ENCODE data around the gene RPAIN. TPM values are rescaled to one million over a fixed set of nuclear protein-coding genes. Genes with fewer than 3 reads are reported as not detected.
A peak's percentile ranks its signal among the peaks of the same experiment; 100 is the strongest.
"Not testable (repeated sequence)": the region's sequence is repeated elsewhere in the genome, so short reads cannot be mapped to it uniquely, and the experiment has no call there.

Gene RPAIN
- polyA plus RNA-seq, 12 donors: 38.8 to 62.5 (median 47.1) TPM; not detected in 1

DNA sequence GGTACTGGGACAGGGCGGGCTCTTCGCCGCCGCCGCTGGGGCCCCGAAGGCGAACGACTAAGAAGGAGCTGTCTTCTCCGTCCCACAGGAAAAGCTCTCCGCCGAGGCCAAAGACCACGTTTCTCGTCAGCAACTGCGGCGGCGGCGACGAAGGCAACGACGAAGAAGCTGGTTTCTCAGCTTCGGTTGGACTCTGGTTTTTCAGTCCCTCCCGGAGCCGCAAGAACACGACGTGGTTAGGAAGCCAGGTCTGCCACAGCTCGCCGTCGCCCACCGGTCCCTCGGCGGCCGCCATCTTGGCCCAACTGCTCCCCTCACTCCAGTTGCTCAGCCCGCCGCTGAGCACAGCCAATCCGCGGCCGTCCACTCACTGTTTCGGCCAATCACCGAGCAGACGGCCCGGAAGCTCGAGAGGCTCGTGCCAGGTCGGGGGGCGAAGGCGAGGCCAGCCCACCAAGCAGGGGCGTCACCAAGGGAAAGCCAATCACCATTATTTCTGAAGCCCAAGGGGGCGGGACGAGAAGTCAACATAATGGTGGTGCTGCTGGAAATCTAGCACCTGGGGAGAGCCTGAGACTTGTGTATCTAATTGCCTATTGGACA, 525 bp upstream of the RPAIN start, which contains the start of gene NUP88:
Gene NUP88 (minus strand): TSS at position 307 of the 603 bp plus-strand sequence. CDS start 12 bp downstream, at position 295.
- DNase-seq: peak; percentile 98

DNA sequence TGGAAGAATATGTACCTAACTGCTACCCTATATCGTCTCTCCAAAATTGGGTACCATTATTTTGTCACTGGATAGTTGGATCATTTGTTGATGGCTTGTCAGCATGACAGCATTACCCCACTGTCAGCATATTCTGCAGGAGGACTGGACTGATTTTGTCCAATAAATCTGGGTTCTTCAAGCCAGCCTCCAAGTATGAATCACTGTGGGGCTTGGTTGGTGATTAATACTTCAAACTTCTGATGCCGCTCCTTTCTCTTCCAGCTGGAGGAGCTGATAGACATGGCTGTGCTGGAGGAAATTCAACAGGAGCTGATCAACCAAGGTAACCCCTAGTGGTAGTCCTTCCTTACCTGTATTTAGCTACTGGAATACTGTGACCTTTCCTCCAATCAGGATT, 2.5 kb downstream of the RPAIN start:
- no peak for DNase-seq

DNA sequence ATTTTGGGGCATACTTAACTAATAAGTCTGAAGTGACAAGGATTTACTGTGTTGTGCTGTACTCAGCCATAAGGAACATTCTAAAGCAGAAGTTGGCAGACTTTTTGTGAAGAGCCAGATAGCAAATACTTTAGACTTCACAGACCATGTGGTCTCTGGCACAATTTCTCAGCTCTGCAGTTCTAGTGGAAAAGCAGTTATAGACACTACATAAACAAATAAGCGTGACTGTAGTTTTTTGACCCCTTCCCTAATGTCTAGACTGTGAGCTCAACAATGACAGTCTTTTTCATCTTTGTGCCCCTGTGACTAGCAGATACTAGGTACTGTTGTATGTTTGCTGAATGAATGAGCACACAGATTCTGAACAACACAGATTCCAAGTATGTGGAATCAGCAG, 4.9 kb downstream of the RPAIN start:
- no peak for DNase-seq

DNA sequence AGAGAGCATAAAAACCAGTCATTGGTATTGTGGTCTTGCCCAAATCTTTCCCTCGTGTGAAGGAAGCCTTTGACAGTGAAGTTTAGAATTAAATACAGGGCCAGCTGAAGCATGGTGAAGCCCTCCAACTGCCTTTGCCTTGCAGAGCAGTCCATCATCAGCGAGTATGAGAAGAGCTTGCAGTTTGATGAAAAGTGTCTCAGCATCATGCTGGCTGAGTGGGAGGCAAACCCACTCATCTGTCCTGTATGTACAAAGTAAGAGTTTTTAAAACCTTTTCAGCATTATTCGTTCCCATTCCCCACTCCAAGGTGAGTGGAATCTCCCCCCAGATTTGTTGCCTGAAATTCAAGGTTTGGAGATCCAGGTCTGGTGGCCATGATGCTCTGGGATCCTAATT, 5.8 kb downstream of the RPAIN start:
- no peak for DNase-seq

DNA sequence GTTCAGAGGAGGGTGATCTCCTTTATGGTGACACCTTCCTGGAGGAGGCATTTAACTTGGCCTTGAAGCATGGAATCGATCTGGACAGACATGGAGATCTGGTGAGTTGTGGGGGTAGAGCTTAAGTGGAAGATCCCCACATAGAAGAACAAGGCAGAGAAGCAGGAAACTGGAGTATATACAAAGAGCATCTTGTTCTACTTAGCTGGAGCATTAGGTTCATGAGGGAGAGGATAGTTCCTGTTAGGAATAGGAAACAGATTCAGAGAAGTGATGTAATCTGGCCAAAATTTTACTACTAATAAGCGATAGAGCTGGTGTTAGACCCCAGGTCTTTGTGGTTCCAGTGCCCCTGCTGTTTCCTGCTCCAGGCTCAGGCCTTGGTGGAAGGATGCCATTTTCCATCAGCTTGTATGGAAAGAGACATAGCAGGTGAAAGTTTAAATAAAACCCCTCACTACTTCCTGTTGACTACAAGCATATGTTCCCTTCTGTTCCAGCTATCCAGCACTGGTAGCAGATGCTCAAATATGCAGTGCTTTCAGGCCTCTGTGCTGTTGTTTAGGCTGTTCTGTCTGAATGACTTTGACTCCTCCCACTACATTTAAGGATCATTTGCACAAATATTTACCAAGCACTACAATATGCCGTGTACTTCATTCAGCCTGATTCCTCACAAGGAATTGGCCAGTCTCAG, 9.4 kb downstream of the RPAIN start:
- DNase-seq: no peak

DNA sequence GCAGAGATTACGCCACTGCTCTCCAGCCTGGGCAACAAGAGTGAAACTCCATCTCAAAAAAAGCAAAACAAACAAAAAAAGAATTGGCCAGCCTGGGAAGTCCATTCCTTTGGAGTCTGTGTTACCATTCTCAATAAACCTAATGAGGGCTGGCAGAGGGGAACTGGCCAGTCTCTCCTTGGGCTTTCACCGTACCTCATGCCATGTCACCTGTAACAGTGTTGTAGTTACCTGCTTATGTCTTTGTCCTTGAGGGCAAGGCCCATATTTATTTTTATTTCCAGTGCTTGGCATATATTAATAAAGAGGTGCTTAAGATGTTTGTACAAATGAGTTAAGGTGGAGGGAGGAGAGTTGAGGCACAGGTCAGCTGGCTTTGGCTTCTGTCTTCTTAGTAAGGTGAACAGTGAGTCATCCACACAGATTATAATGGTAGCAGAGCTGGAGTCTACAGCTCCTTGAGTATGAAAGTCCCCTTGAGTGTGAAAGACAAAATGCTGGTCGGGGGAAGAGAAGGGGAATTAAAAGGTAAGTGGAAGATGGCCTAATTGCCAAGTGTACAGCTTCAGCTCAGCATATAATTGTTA, 10.5 kb downstream of the RPAIN start:
- no peak for DNase-seq

DNA sequence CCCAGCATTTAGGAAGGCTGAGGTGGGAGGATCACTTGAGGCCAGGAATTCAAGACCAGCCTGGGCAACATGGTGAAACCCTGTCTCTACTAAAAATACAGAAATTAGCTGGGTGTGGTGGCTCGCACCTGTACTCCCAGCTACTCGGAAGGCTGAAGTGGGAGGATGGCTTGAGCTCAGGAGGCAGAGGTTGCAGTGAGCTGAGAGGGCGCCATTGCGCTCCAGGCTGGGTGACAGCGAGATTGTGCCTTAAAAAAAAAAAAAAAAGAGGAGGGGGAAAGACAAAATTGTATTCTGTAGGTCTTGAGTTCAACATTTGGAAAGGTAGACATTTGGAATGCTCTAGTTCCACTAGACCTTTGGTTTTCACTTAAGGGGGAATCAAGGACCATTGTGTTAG, 11.3 kb downstream of the RPAIN start:
- not testable (repeated sequence) for DNase-seq

DNA sequence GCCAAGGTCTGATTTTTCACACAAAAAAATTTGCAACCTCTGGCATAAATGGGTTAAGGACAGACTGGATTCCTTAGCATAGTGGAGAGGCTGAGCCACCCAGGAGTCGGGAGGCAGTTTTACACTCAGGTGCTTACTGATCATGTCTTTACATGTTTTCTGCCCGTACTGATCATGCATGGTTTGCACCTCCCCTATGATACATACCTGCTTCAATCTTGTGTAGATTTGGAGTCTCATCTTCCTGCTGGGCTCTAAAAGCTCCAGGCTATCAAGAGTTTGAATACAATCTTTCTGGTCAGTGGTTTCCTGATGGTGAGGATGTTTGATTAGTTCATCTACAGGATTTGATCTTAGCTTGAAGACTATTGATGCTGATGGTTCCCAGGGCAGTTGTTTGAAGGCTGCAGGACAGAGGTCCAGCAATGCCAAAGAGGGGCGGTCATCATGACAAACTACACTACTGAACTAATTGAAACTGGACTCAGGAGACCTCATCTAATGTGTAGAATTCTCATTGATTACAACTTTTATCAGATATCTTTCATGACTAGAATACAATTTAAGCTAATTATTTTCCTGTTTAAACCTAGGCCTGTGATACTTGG, 12.1 kb downstream of the RPAIN start:
- no peak for DNase-seq

DNA sequence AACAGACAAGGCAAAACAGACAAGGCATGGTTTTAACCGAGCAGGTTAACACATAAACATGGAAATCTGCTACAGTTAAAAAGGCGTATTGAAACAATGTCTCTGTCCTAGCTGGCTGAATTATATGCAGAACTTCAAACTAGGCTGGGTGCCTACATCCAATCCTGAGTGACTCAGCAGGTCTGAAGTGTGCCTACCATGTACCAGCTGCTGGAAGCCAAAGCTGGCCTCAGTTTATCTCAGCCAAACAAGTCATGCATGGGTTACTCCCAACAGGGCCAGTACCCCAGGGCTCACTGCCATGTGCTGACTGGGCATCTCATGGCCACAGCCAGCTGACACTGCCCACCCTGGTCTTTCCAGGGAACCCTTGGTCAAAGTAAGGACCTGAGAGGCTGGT, 15.0 kb downstream of the RPAIN start:
- no peak for DNase-seq

DNA sequence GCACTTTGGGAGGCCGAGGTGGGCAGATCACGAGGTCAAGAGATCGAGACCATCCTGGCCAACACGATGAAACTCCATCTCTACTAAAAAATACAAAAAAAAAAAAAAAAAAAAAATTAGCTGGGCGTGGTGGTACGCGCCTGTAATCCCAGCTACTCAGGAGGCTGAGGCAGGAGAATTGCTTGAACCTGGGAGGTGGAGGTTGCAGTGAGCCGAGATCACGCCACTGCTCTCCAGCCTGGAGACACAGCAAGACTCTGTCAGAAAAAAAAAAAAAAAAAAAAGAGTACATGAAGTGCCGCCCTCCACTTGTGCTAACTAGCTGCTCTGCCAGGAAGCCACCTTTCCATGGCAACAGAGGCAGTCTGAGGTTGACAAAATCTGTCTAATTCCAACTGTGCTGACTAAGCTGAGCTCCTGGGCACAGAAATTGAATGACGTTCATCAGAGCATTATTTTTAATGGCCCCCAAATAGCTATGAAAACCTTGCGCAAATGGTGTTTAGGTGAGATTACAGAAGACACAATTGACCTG, 15.9 kb downstream of the RPAIN start:
- not testable (repeated sequence) for DNase-seq

DNA sequence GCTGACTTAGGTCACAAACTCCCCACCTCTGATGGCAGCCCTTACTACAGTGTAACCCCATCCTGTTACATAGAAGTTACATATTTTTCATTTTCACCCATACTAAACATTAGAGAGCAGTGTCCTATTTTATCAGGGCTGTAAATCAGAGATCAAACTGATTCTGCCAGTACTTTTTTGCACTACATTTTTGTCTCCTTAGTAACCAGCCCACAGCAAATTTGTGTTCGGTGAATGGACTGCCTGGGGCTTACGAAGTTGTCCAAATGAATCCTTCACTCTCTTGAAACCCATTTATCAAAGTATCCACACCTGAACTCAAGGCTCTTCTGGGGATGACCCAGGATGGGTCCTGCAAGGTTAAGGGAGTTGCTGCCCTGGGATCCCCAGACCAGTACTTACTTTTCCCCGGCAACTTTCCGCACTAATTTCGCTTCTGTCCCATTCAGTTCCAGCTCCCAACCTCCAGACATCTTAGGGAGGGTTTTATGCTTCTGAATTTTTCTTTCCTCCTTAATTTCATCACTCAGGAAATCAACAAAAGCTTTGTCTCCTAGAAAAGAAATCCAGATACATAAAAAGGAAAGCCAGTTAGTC, 17.8 kb downstream of the RPAIN start:
- no peak for DNase-seq

DNA sequence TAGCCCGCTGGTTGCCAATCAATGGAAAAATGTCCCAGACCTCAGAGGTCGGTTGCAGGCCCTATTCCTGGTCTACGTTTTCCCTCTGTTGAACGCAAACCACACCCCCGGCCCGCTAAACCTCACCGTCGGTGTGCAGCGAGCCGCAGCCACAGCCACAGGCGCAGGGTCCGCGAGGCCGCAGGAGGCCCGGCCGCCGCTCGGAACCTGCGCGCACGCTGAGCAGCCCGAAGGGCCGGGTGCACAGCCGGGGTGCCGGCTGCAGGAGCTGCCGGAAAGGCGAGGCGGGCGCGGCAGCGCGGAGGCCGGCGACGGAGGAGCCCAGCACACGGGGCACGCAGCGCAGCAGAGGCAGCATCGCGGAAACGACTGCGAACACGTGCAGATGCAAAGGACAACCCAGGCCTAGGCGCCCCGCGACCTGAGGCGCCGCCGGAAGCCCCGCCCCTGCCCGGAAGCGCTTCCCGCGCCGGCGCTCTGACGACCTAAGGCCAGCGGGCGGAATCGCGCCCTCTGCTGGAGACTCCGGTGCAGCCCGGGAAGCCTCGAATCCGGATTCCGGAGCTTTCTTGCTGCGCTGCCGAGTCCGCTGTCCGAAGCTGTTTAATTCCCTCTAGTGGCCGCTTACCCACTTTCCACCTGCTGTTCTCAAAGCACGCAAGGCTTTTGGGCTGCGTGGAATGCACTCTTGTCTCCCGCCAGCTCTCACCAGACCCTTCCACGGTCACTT, 18.9 kb downstream of the RPAIN start, which contains the start of gene C1QBP:
Gene C1QBP (minus strand): TSS at position 440 of the 730 bp plus-strand sequence. CDS start 82 bp downstream, at position 358.
- DNase-seq: peak; percentile 96

DNA sequence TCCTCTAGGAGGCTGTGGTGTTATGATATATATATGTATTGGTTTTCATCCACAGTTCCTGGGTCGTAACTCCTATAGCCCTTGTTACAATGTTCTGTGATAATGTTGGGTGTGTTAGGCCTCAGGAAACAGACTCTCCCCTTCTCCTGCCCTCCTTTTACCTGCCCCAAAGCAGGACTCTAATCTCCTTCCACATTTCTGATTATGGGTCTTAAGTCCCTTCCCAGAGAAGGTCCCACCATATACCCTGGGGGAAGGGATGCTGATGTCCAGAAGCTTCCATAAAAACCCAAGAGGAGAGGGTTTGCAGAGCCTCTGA, 19.4 kb downstream of the RPAIN start:
- no peak for DNase-seq

DNA sequence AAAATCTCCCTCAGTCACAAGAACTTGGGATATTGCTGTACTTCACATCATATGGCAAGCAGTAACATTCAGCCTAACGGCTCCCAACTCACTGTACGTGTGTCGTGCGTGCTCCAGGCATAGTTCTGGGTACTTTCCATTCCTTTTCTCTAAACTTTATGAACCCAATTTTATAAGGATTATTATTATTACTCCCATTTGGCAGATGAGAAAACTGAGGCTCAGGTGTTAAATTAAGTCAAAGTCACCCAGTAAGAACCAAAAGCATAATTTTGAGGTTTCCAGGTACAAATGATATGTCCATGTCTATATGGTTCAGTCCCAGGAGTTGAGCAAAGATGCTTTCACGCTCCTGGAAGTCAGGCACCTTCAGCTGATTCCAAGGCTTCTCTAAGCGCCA, 23.7 kb downstream of the RPAIN start:
- DNase-seq: no peak

DNA sequence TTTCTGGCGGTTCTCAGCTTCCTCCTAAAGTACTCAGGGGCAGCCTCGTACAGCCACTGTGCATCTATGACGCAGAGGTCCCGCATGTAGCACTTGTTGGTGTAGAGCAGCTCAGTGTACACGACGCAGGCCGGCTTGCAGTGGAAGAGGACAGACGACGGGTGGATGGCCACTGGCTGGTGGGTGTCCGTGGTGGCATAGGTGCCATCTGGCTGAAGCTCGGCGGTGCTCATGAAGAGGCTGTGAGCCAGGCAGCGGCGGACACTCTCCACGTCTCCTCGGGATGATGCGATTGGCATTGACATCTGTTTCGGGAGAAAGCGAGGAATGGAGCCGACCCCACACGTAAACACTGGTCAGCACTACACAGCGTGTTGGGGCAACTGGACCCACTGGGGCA, 24.2 kb downstream of the RPAIN start:
- DNase-seq: no peak

DNA sequence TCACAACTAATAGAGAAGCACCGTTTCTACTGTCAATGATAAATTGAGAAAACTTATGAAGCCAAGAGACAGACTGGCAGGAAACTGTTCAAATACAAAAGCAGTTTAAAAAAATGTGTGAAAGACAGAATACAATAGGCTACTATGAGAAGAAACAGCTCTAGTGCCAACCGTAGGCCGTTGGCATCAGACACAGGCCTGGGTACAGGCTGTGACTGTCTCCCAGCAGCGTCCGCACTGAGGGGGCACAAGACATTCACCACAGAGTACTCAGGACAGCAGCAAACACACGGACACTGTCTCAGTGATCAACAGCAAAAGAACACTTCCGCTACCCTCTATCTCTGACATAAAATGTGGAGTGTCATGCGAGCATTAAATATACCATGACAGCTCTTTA, 26.8 kb downstream of the RPAIN start:
- DNase-seq: no peak

DNA sequence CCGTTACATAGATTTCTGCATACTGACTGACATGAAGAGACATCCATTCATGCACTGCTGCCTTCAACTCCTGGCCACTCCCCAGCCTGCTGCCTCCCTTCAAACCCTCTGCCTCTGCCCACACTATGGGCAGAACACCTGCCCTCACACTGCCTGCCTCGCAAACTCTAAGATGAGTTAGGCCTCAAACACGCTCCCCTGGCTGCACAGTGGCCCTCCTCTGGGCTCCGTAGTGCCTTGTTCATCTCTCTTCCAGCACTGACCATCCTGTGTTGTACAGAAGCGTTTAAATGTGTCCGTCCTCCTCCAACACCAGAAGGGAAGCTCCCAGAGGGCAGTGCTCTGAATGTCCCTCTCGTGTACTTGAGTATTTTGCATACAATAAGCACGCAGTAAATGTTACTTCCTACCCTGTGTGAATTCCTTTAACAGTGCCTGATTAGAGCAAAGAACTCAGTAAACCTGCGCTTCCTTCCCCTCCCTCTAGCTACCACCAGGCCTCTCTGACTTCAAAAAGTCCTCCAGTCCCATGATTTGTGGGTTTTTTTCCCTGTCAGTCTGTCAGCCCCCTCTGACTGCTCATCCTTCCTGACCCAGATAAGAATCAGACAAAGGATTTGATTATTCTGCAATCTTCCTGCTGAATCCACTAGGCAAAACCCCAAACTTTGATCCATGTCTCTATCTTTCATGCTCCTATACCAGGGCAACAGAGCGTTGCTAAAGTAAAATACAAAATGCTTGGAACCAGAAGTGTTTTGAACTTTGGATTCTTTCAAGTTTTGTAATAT, 44.9 kb downstream of the RPAIN start:
- DNase-seq: no peak

DNA sequence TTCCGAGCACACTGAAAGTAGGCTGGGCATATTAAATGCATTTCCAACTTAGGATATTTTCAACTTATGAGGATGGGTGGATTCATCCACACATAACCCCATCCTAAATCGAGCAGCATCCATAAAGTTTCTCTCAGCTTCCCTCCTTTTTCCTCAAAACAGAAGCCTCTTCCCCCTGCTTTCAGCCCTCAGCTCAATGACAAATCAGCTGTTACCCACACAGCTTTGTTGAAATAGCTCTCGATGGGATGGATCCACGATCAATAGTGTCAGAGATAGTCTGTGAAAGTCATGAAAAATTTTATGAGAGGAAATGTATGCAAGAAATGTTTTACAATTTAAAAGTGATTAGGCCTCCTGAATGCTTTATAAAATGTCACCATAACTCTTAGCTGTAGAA, 46.3 kb downstream of the RPAIN start:
- no peak for DNase-seq

DNA sequence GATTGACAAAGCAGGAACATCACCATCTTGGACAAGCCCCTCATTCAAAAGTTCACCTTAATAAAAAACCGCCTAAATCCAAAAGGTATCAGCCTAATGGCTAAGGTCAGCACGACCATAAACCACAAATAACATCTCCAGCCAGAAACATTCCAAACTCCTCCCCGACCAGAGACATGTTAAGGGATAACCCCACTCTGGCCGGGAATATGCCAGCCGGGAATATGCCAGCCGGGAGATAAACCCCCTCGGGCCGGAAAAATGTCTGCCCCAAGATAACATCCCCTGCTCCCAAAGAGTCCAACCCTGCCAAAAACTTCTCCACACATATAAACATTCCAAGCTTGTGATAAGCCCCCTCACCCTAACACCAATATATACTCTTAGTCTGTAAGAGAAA, 47.4 kb downstream of the RPAIN start:
- DNase-seq: no peak

DNA sequence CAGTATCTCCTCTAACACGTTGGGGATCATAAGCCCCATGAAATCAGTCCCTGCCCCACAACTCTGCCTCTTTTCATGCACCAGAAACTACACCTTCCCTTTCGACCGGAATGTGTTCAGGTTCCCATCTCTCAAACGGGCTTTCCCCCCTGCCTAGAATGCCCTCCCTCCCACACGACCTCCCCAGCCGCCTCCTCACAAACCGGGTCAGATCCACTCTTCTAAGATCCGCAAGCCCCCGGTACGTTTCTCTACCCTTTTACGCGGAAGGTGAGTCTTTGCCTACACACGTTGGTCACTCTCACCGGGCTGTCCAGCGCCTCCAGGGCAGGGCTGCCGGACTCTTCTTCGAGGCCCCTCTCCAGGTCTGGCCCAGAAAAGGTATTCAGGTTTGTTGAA, 48.1 kb downstream of the RPAIN start:
- DNase-seq: peak; percentile 7

DNA sequence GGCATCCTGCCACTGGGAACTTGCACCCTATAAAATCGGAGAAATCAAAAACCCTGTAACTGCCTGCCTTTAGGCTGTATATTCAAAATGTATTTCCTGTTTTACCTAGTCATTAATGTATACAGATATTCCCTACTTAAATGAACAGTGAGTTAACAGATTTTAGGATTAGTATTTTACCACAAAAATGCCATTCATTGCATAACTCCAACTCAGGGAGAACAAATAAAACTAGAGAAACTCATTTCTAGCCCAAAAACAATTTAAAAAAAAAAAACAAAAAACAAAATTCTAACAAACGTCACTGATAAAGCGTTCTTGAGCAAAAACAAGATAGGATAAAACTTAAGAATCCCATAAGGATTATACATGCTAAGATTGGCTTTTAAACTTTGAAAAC, 52.5 kb downstream of the RPAIN start:
- DNase-seq: no peak
